ENCODE measurements around the gene SLC19A1. TPM values are rescaled to one million over a fixed set of nuclear protein-coding genes. Genes with fewer than 3 reads are reported as not detected.

SLC19A1 gene
- total RNA-seq, 1 donor from 2014 or later: 28.2 TPM

- Mint-ChIP-seq H3K27me3 (no peaks in the 10 kb centered on the region), H3K27ac (no peak overlapping the region), H3K4me3 (no peak overlapping the region), H3K9me3 (no peaks in the 10 kb centered on the region), H3K4me1 (ENCODE audit: unreplicated experiment) (peaks cover 8% of the 10 kb centered on the region), H3K36me3 (no peaks in the 10 kb centered on the region)
- TF ChIP-seq CTCF (conservative IDR thresholded peaks at IDR 0.05): no peak
- DNase-seq (ENCODE audit: extremely low spot score, unreplicated experiment): no peak
Measured at GRCh38 chr21:45511007-45511406, 31.2 kb downstream of the SLC19A1 start.

GRCh38 chr21:45510466-45510955 is 31.7 kb downstream of the SLC19A1 start:
- Mint-ChIP-seq H3K4me3 (no peak overlapping the region), H3K27me3 (no peaks in the 10 kb centered on the region), H3K9me3 (no peaks in the 10 kb centered on the region), H3K36me3 (no peaks in the 10 kb centered on the region), H3K27ac (no peak overlapping the region), H3K4me1 (ENCODE audit: unreplicated experiment) (peaks cover 8% of the 10 kb centered on the region)
- DNase-seq (ENCODE audit: extremely low spot score, unreplicated experiment): peak; percentile 66
- no peak for TF ChIP-seq CTCF (conservative IDR thresholded peaks at IDR 0.05)

GRCh38 chr21:45509566-45510465 is 32.4 kb downstream of the SLC19A1 start:
- no peaks in the 10 kb centered on the region for H3K27me3 Mint-ChIP-seq
- DNase-seq (ENCODE audit: extremely low spot score, unreplicated experiment): peak; percentile 68
- H3K36me3 Mint-ChIP-seq: no peaks in the 10 kb centered on the region
- TF ChIP-seq CTCF (conservative IDR thresholded peaks at IDR 0.05): peak; percentile 53
- no peak overlapping the region for H3K27ac Mint-ChIP-seq
- H3K4me1 Mint-ChIP-seq (ENCODE audit: unreplicated experiment): peaks cover 8% of the 10 kb centered on the region
- no peak overlapping the region for H3K4me3 Mint-ChIP-seq
- no peaks in the 10 kb centered on the region for H3K9me3 Mint-ChIP-seq

- Mint-ChIP-seq H3K27me3 (no peaks in the 10 kb centered on the region), H3K27ac (peak overlapping the region; percentile 83), H3K4me3 (no peak overlapping the region), H3K4me1 (ENCODE audit: unreplicated experiment) (peaks cover 7% of the 10 kb centered on the region), H3K36me3 (no peaks in the 10 kb centered on the region), H3K9me3 (no peaks in the 10 kb centered on the region)
- DNase-seq (ENCODE audit: extremely low spot score, unreplicated experiment): peak; percentile 69
- TF ChIP-seq CTCF (conservative IDR thresholded peaks at IDR 0.05): no peak
Measured at GRCh38 chr21:45508607-45509565, 33.4 kb downstream of the SLC19A1 start.

- peak; percentile 24 for DNase-seq (ENCODE audit: extremely low spot score, unreplicated experiment)
- H3K27me3 Mint-ChIP-seq: no peaks in the 10 kb centered on the region
Measured at GRCh38 chr21:45507888-45508508, 34.2 kb downstream of the SLC19A1 start.

More at GRCh38 chr21:45507888-45508508, 34.2 kb downstream of the SLC19A1 start:
- H3K36me3 Mint-ChIP-seq: no peaks in the 10 kb centered on the region
- H3K27ac Mint-ChIP-seq: no peak overlapping the region
- no peak for TF ChIP-seq CTCF (conservative IDR thresholded peaks at IDR 0.05)
- H3K4me3 Mint-ChIP-seq: no peak overlapping the region
- peaks cover 4% of the 10 kb centered on the region for H3K4me1 Mint-ChIP-seq (ENCODE audit: unreplicated experiment)
- no peaks in the 10 kb centered on the region for H3K9me3 Mint-ChIP-seq
